Mesenchymal stem cell (in vitro differentiated cells and primary cell): ENCODE measurements around the gene SERPINB4.
"Not testable (repeated sequence)": the region's sequence is repeated elsewhere in the genome, so short reads cannot be mapped to it uniquely, and the experiment has no call there.

ENCODE experiments used
- DNase-seq: peaks from one replicate; pipeline ENCODE4 v3.0.0-alpha.2; 2013
- H2AFZ ChIP-seq: one replicate; pipeline ENCODE4 v1.6.1; 2013; ENCODE audit warnings: low read depth, mild to moderate bottlenecking, control low read depth, inconsistent platforms, low read length, moderate library complexity
- H2AK5ac ChIP-seq: 2 replicates; pipeline ENCODE4 v1.6.1; 2013; ENCODE audit warnings: low read length, moderate library complexity, mild to moderate bottlenecking, inconsistent platforms; ENCODE audit not compliant: severe bottlenecking
- H2BK120ac ChIP-seq: one replicate; pipeline ENCODE4 v1.6.1; 2013; ENCODE audit warnings: low read depth, mild to moderate bottlenecking, inconsistent platforms, low read length, moderate library complexity
- H2BK12ac ChIP-seq, 2 experiments: one replicate each; pipeline ENCODE4 v1.6.1; 2013; ENCODE audit warnings: inconsistent platforms in 2 of 2, low read length in 2 of 2, mild to moderate bottlenecking in 2 of 2, moderate library complexity in 2 of 2, control low read depth in 1 of 2
- H2BK15ac ChIP-seq: one replicate; pipeline ENCODE4 v1.6.1; 2013; ENCODE audit warnings: mild to moderate bottlenecking, low read depth, inconsistent platforms; ENCODE audit not compliant: poor library complexity, severe bottlenecking
- H2BK5ac ChIP-seq: 2 replicates; pipeline ENCODE4 v1.6.1; 2013; ENCODE audit warnings: low read depth, mild to moderate bottlenecking, low read length, control low read depth, inconsistent platforms; ENCODE audit not compliant: poor library complexity, severe bottlenecking
- H3K14ac ChIP-seq, 2 experiments: one replicate each; pipeline ENCODE4 v1.6.1; 2013; ENCODE audit warnings: inconsistent platforms in 2 of 2, low read length in 2 of 2, control low read depth in 1 of 2, mild to moderate bottlenecking in 1 of 2, moderate library complexity in 1 of 2
- H3K18ac ChIP-seq, 2 experiments: one replicate each; pipeline ENCODE4 v1.6.1; 2013; ENCODE audit warnings: inconsistent platforms in 2 of 2, low read length in 2 of 2, control low read depth in 1 of 2, low read depth in 1 of 2, mild to moderate bottlenecking in 1 of 2
- H3K23ac ChIP-seq, 2 experiments: one replicate each; pipeline ENCODE4 v1.6.1; 2013; ENCODE audit warnings: inconsistent platforms in 2 of 2, low read length in 2 of 2, mild to moderate bottlenecking in 2 of 2, moderate library complexity in 2 of 2, control low read depth in 1 of 2
- H3K27ac ChIP-seq: 2 replicates; pipeline ENCODE4 v1.5.1; 2013; ENCODE audit warnings: mild to moderate bottlenecking, moderate library complexity, low read length, control low read depth, inconsistent platforms; ENCODE audit not compliant: poor library complexity, severe bottlenecking
- H3K27me3 ChIP-seq, 2 experiments: 2 replicates each; pipeline versions ENCODE4 v1.6.1 to v1.7.0; 2013; ENCODE audit warnings: low read length in 2 of 2, mild to moderate bottlenecking in 2 of 2, moderate library complexity in 2 of 2, control low read depth in 1 of 2, inconsistent platforms in 1 of 2; ENCODE audit not compliant: control insufficient read depth in 1 of 2, insufficient read depth in 1 of 2
- H3K36me3 ChIP-seq, 2 experiments: 2 replicates each; pipeline versions ENCODE4 v1.6.1 to v1.7.0; 2013; ENCODE audit warnings: low read length in 2 of 2, control low read depth in 1 of 2, inconsistent platforms in 1 of 2, low read depth in 1 of 2, mild to moderate bottlenecking in 1 of 2; ENCODE audit not compliant: insufficient read depth in 2 of 2, control insufficient read depth in 1 of 2
- H3K4ac ChIP-seq, 2 experiments: one replicate each; pipeline ENCODE4 v1.6.1; 2013; ENCODE audit warnings: inconsistent platforms in 2 of 2, low read length in 2 of 2, mild to moderate bottlenecking in 2 of 2, moderate library complexity in 2 of 2, control low read depth in 1 of 2, low read depth in 1 of 2
- H3K4me1 ChIP-seq: 2 replicates; pipeline ENCODE4 v1.6.1; 2013; ENCODE audit warnings: low read depth, low read length, control low read depth; ENCODE audit not compliant: control insufficient read depth, insufficient read depth
- H3K4me2 ChIP-seq: 2 replicates; pipeline ENCODE4 v1.6.1; 2013; ENCODE audit warnings: low read length, mild to moderate bottlenecking, inconsistent platforms; ENCODE audit not compliant: poor library complexity, severe bottlenecking
- H3K4me3 ChIP-seq, 2 experiments: 2 replicates each; pipeline versions ENCODE4 v1.5.1 to v1.7.0; 2013; ENCODE audit warnings: low read length in 2 of 2, mild to moderate bottlenecking in 2 of 2, control low read depth in 1 of 2, low read depth in 1 of 2; ENCODE audit not compliant: insufficient read depth in 1 of 2
- H3K79me1 ChIP-seq: replicated peaks from 2 replicates; pipeline ENCODE4 v1.6.1; 2013; ENCODE audit warnings: mild to moderate bottlenecking, control low read depth, low read length, inconsistent platforms; ENCODE audit not compliant: poor library complexity, severe bottlenecking
- H3K9ac ChIP-seq: 2 replicates; pipeline ENCODE4 v1.7.0; 2013; ENCODE audit warnings: mild to moderate bottlenecking, low read length, moderate library complexity
- H3K9me3 ChIP-seq: 2 replicates; pipeline ENCODE4 v1.7.0; 2013; ENCODE audit warnings: mild to moderate bottlenecking, low read length; ENCODE audit not compliant: control insufficient read depth
- H4K8ac ChIP-seq: one replicate; pipeline ENCODE4 v1.6.1; 2013; ENCODE audit warnings: inconsistent platforms, mild to moderate bottlenecking, low read length, moderate library complexity
- H4K91ac ChIP-seq: one replicate; pipeline ENCODE4 v1.6.1; 2013; ENCODE audit warnings: mild to moderate bottlenecking, low read length, inconsistent platforms
- WGBS: methylation state at CpG from one replicate; pipeline ENCODE4 v1.1.7; 2013; ENCODE audit warnings: mixed read lengths; 5-methylcytosine and 5-hydroxymethylcytosine counted together

The SERPINB4 gene

GRCh38 chr18:63658920-63659319, 14.9 kb upstream of the SERPINB4 start:
- not testable (repeated sequence) for H3K23ac ChIP-seq, H3K9me3 ChIP-seq, DNase-seq, H3K9ac ChIP-seq, H3K4ac ChIP-seq, H3K4me1 ChIP-seq, H3K14ac ChIP-seq, H3K4me3 ChIP-seq, H2AFZ ChIP-seq, H2BK15ac ChIP-seq, H4K8ac ChIP-seq, H2BK5ac ChIP-seq, H3K18ac ChIP-seq, H3K4me2 ChIP-seq, H3K36me3 ChIP-seq, H3K27me3 ChIP-seq, H2BK12ac ChIP-seq, H2BK120ac ChIP-seq, H4K91ac ChIP-seq, H3K27ac ChIP-seq, H2AK5ac ChIP-seq, H3K79me1 ChIP-seq
- WGBS, result no CpG with 5 or more reads among the region's 4 CpGs

- H2BK15ac ChIP-seq, H2AK5ac ChIP-seq, H3K4me1 ChIP-seq, H3K79me1 ChIP-seq, H4K91ac ChIP-seq, H2BK120ac ChIP-seq, H3K14ac ChIP-seq, H3K36me3 ChIP-seq, H2BK12ac ChIP-seq, H3K27me3 ChIP-seq, H3K4me2 ChIP-seq, H2AFZ ChIP-seq, H3K23ac ChIP-seq, H3K18ac ChIP-seq, H3K4me3 ChIP-seq, H3K9ac ChIP-seq, H3K4ac ChIP-seq, H4K8ac ChIP-seq, H2BK5ac ChIP-seq, DNase-seq, H3K9me3 ChIP-seq, H3K27ac ChIP-seq: not testable (repeated sequence)
- WGBS, result 82% methylated on average over 3 of the region's 3 CpGs
Observed at GRCh38 chr18:63650271-63650670, 6.2 kb upstream of the SERPINB4 start.

GRCh38 chr18:63648241-63648640, 4.2 kb upstream of the SERPINB4 start:
- Histone ChIP-seq H3K4me3 (no peak overlapping the region), H3K36me3 (no peaks in the 10 kb centered on the region), H3K18ac (no peak overlapping the region), H3K14ac (no peak overlapping the region), H2BK15ac (no peak overlapping the region), H3K9me3 (no peaks in the 10 kb centered on the region), H4K91ac (no peak overlapping the region), H2AFZ (no peak overlapping the region), H3K4me2 (no peak overlapping the region), H2BK120ac (no peak overlapping the region), H3K79me1 (no peaks in the 10 kb centered on the region), H3K9ac (no peak overlapping the region), H3K4ac (no peak overlapping the region), H2BK12ac (no peak overlapping the region), H3K4me1 (no peaks in the 10 kb centered on the region), H3K27me3 (no peaks in the 10 kb centered on the region), H2AK5ac (no peak overlapping the region), H4K8ac (no peak overlapping the region), H3K23ac (no peak overlapping the region), H2BK5ac (no peak overlapping the region), H3K27ac (no peak overlapping the region)
- WGBS, result 67% methylated on average over 7 of the region's 7 CpGs
- no peak for DNase-seq

- Histone ChIP-seq H3K4me3 (no peak overlapping the region), H3K18ac (no peak overlapping the region), H3K4me1 (no peaks in the 10 kb centered on the region), H2BK15ac (no peak overlapping the region), H3K4me2 (no peak overlapping the region), H2BK5ac (no peak overlapping the region), H4K91ac (no peak overlapping the region), H3K4ac (no peak overlapping the region), H2AFZ (no peak overlapping the region), H2BK120ac (no peak overlapping the region), H3K9me3 (no peaks in the 10 kb centered on the region), H3K79me1 (no peaks in the 10 kb centered on the region), H3K27me3 (no peaks in the 10 kb centered on the region), H4K8ac (no peak overlapping the region), H3K23ac (no peak overlapping the region), H3K9ac (no peak overlapping the region), H3K36me3 (no peaks in the 10 kb centered on the region), H3K27ac (no peak overlapping the region), H2BK12ac (no peak overlapping the region), H3K14ac (no peak overlapping the region), H2AK5ac (no peak overlapping the region)
- no peak for DNase-seq
Observed at GRCh38 chr18:63646936-63647335, 2.9 kb upstream of the SERPINB4 start.
